ENCODE results near the gene CHL1.

DNA sequence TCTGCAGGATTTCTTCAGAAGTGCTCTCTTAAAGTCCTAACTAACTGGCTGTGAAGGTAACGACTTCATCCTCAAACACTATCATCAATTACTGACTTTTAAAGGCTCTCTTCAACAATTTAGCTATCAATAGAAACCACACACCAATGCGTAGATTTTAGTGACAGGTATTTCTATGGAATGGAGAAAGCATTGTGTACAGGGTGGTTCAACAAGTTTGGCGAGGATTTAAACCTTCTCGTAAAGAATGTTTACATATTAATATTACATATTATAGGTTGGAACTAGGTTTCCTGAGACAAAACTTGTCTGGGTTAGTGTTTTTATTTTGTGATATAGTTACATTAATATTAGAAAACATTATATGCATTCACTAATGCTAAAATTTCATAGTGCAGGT is 233.6 kb downstream of the CHL1 start:
- TF ChIP-seq CTCF (IDR thresholded peaks at IDR 0.05), result no peak
- no peak for TF ChIP-seq EZH2 (IDR thresholded peaks at IDR 0.05; ENCODE audit: borderline replicate concordance, insufficient read depth, low read depth, low read length, poor library complexity, severe bottlenecking)
